ENCODE data around the gene PRX. TPM values are rescaled to one million over a fixed set of nuclear protein-coding genes. Genes with fewer than 3 reads are reported as not detected.
A peak's percentile ranks its signal among the peaks of the same experiment; 100 is the strongest.

The PRX gene
- total and polyA plus RNA-seq, 2 experiments from 2014 or later: 4.2 TPM

GRCh38 chr19:40424637-40425449 lies 11.7 kb upstream of the PRX start:
- Mint-ChIP-seq H3K9me3 (peaks cover 3% of the 10 kb centered on the region; the same call in 1 of the 3 replicates), H3K36me3 (ENCODE audit: low read depth) (peaks cover 9% of the 10 kb centered on the region), H3K27me3 (ENCODE audit: insufficient read depth, low read depth, poor library complexity) (peaks cover 10% of the 10 kb centered on the region), H3K4me3 (peak overlapping the region; percentile 96), H3K27ac (peak overlapping the region; percentile 97), H3K4me1 (peaks cover 15% of the 10 kb centered on the region)
- Histone ChIP-seq H3K9me2 (ENCODE audit: insufficient read depth) (no peaks in the 10 kb centered on the region), H3F3A (replicated peaks; ENCODE audit: low read depth) (0 out of 2 replicates have a peak, but pooled peaks cover 2% of the 10 kb centered on the region), H4K20me1 (replicated peaks; ENCODE audit: insufficient read depth) (no peaks in the 10 kb centered on the region), H3K4me2 (peak overlapping the region; percentile 96), H3K36me3 (ENCODE audit: insufficient read depth) (no peaks in the 10 kb centered on the region), H2AFZ (peak overlapping the region; percentile 84; the same call in 1 of the 2 replicates), H3K79me2 (replicated peaks; ENCODE audit: insufficient read depth) (no peaks in the 10 kb centered on the region; the same call in none of the 2 replicates), H3K27ac (ENCODE audit: low read depth) (peak overlapping the region; percentile 94), H3K4me1 (ENCODE audit: insufficient read depth) (peaks cover 17% of the 10 kb centered on the region), H3K27me3 (ENCODE audit: insufficient read depth) (no peaks in the 10 kb centered on the region), H3K4me3 (peak overlapping the region; percentile 80)
- ATAC-seq (peak; percentile 1), DNase-seq (ENCODE audit: low spot score) (peak; percentile 63)
- TF ChIP-seq ETS1 (IDR thresholded peaks at IDR 0.05) (peak; percentile 22; the same call in 1 of the 2 replicates), STAT1 (IDR thresholded peaks at IDR 0.05; ENCODE audit: unreplicated experiment) (no peak), POLR2AphosphoS5 (IDR thresholded peaks at IDR 0.05; ENCODE audit: low read depth) (peak; percentile 37)
- TF ChIP-seq, protein P1, sequence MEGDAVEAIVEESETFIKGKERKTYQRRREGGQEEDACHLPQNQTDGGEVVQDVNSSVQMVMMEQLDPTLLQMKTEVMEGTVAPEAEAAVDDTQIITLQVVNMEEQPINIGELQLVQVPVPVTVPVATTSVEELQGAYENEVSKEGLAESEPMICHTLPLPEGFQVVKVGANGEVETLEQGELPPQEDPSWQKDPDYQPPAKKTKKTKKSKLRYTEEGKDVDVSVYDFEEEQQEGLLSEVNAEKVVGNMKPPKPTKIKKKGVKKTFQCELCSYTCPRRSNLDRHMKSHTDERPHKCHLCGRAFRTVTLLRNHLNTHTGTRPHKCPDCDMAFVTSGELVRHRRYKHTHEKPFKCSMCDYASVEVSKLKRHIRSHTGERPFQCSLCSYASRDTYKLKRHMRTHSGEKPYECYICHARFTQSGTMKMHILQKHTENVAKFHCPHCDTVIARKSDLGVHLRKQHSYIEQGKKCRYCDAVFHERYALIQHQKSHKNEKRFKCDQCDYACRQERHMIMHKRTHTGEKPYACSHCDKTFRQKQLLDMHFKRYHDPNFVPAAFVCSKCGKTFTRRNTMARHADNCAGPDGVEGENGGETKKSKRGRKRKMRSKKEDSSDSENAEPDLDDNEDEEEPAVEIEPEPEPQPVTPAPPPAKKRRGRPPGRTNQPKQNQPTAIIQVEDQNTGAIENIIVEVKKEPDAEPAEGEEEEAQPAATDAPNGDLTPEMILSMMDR (conservative IDR thresholded peaks at IDR 0.05; ENCODE audit: low read depth in 2 of 2): peak in 1 of 2 experiments; percentile 62; a peak in 1 of 4 replicates

GRCh38 chr19:40423938-40424337 lies 10.8 kb upstream of the PRX start:
- H3K27ac ChIP-seq (ENCODE audit: low read depth): no peak overlapping the region
- no peak overlapping the region for H2AFZ ChIP-seq
- peaks cover 10% of the 10 kb centered on the region for H3K27me3 Mint-ChIP-seq (ENCODE audit: insufficient read depth, low read depth, poor library complexity)
- no peaks in the 10 kb centered on the region for H4K20me1 ChIP-seq (replicated peaks; ENCODE audit: insufficient read depth)
- H3K4me1 ChIP-seq (ENCODE audit: insufficient read depth): peaks cover 17% of the 10 kb centered on the region
- no peak for DNase-seq (ENCODE audit: low spot score)
- no peak overlapping the region for H3K27ac Mint-ChIP-seq
- no peaks in the 10 kb centered on the region for H3K27me3 ChIP-seq (ENCODE audit: insufficient read depth)
- H3K36me3 Mint-ChIP-seq (ENCODE audit: low read depth): peaks cover 12% of the 10 kb centered on the region
- no peak for ATAC-seq
- H3K4me3 ChIP-seq: no peak overlapping the region
- H3K79me2 ChIP-seq (replicated peaks; ENCODE audit: insufficient read depth): no peaks in the 10 kb centered on the region; the same call in none of the 2 replicates
- H3K4me2 ChIP-seq: peak overlapping the region; percentile 96
- H3K4me1 Mint-ChIP-seq: peaks cover 15% of the 10 kb centered on the region
- H3K4me3 Mint-ChIP-seq: no peak overlapping the region
- peaks cover 3% of the 10 kb centered on the region; the same call in 1 of the 3 replicates for H3K9me3 Mint-ChIP-seq
- no peaks in the 10 kb centered on the region for H3K9me2 ChIP-seq (ENCODE audit: insufficient read depth)
- H3K36me3 ChIP-seq (ENCODE audit: insufficient read depth): no peaks in the 10 kb centered on the region
- H3F3A ChIP-seq (replicated peaks; ENCODE audit: low read depth): 0 out of 2 replicates have a peak, but pooled peaks cover 2% of the 10 kb centered on the region
- TF ChIP-seq STAT1 (IDR thresholded peaks at IDR 0.05; ENCODE audit: unreplicated experiment) (no peak), ETS1 (IDR thresholded peaks at IDR 0.05) (no peak), NANOG (IDR thresholded peaks at IDR 0.05; ENCODE audit: borderline replicate concordance) (no peak), ZNF462 (CRISPR knock-in tag; IDR thresholded peaks at IDR 0.05) (no peak)
- TF ChIP-seq, protein P1 (conservative IDR thresholded peaks at IDR 0.05; ENCODE audit: low read depth in 2 of 2): no peak
